ENCODE measurements around the gene SLC25A41.

The SLC25A41 gene

GRCh38 chr19:6455924-6456323 is 22.4 kb upstream of the SLC25A41 start:
- DNase-seq (ENCODE audit: low read depth), result no peak
- no peak overlapping the region for H3K4me3 ChIP-seq (ENCODE audit: low read depth, low read length)
- TF ChIP-seq CTCF (IDR thresholded peaks at IDR 0.05; ENCODE audit: insufficient read depth, low read depth, low read length, missing control alignments), result no peak

- no peak overlapping the region for H3K4me3 ChIP-seq (ENCODE audit: low read depth, low read length)
- no peak for TF ChIP-seq CTCF (IDR thresholded peaks at IDR 0.05; ENCODE audit: insufficient read depth, low read depth, low read length, missing control alignments)
- no peak for DNase-seq (ENCODE audit: low read depth)
Measured at GRCh38 chr19:6453951-6454565, 20.5 kb upstream of the SLC25A41 start.

GRCh38 chr19:6452899-6453298 is 19.3 kb upstream of the SLC25A41 start:
- no peak for TF ChIP-seq CTCF (IDR thresholded peaks at IDR 0.05; ENCODE audit: insufficient read depth, low read depth, low read length, missing control alignments)
- DNase-seq (ENCODE audit: low read depth), result no peak
- H3K4me3 ChIP-seq (ENCODE audit: low read depth, low read length), result no peak overlapping the region

GRCh38 chr19:6452223-6452614 is 18.7 kb upstream of the SLC25A41 start:
- H3K4me3 ChIP-seq (ENCODE audit: low read depth, low read length), result no peak overlapping the region
- DNase-seq (ENCODE audit: low read depth), result no peak
- no peak for TF ChIP-seq CTCF (IDR thresholded peaks at IDR 0.05; ENCODE audit: insufficient read depth, low read depth, low read length, missing control alignments)

- DNase-seq (ENCODE audit: low read depth), result no peak
Measured at GRCh38 chr19:6451583-6452222, 18.1 kb upstream of the SLC25A41 start.

GRCh38 chr19:6450166-6450565 is 16.6 kb upstream of the SLC25A41 start:
- DNase-seq (ENCODE audit: low read depth), result no peak
- no peak overlapping the region for H3K4me3 ChIP-seq (ENCODE audit: low read depth, low read length)
- TF ChIP-seq CTCF (IDR thresholded peaks at IDR 0.05; ENCODE audit: insufficient read depth, low read depth, low read length, missing control alignments), result no peak

More at GRCh38 chr19:6451583-6452222, 18.1 kb upstream of the SLC25A41 start:
- no peak overlapping the region for H3K4me3 ChIP-seq (ENCODE audit: low read depth, low read length)
- TF ChIP-seq CTCF (IDR thresholded peaks at IDR 0.05; ENCODE audit: insufficient read depth, low read depth, low read length, missing control alignments), result no peak

GRCh38 chr19:6448045-6448444 is 14.5 kb upstream of the SLC25A41 start:
- no peak for DNase-seq (ENCODE audit: low read depth)
- no peak for TF ChIP-seq CTCF (IDR thresholded peaks at IDR 0.05; ENCODE audit: insufficient read depth, low read depth, low read length, missing control alignments)
- no peak overlapping the region for H3K4me3 ChIP-seq (ENCODE audit: low read depth, low read length)
